ENCODE data around the gene PNN.

GRCh38 chr14:39211109-39211741, 36.2 kb downstream of the PNN start:
- no peak for TF ChIP-seq POLR2AphosphoS5 (IDR thresholded peaks at IDR 0.05)
- TF ChIP-seq, protein P1, sequence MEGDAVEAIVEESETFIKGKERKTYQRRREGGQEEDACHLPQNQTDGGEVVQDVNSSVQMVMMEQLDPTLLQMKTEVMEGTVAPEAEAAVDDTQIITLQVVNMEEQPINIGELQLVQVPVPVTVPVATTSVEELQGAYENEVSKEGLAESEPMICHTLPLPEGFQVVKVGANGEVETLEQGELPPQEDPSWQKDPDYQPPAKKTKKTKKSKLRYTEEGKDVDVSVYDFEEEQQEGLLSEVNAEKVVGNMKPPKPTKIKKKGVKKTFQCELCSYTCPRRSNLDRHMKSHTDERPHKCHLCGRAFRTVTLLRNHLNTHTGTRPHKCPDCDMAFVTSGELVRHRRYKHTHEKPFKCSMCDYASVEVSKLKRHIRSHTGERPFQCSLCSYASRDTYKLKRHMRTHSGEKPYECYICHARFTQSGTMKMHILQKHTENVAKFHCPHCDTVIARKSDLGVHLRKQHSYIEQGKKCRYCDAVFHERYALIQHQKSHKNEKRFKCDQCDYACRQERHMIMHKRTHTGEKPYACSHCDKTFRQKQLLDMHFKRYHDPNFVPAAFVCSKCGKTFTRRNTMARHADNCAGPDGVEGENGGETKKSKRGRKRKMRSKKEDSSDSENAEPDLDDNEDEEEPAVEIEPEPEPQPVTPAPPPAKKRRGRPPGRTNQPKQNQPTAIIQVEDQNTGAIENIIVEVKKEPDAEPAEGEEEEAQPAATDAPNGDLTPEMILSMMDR (IDR thresholded peaks at IDR 0.05): no peak

All from gastroesophageal sphincter (tissue), 3 donors.